SU-DHL-6 (cell line): ENCODE measurements around the gene TIMM44.

Experiments
- H2AFZ ChIP-seq: fragments of 200-600 bp; sonication (generic); 2 replicates; pipeline ENCODE4 v1.6.1; 2014; ENCODE audit warnings: low read depth, mild to moderate bottlenecking, moderate library complexity, mixed read lengths, antibody characterized with exemption, low read length; ENCODE audit not compliant: severe bottlenecking
- H3F3A ChIP-seq: fragments of 200-600 bp; shearing (Covaris generic); 2 replicates; pipeline ENCODE4 v1.6.0; 2016; ENCODE audit warnings: antibody characterized with exemption, mild to moderate bottlenecking; ENCODE audit not compliant: insufficient read depth
- H3K27ac ChIP-seq: fragments of 200-600 bp; sonication (generic); 2 replicates; pipeline ENCODE4 v1.5.1; 2016; ENCODE audit warnings: low read depth, mild to moderate bottlenecking, low read length, moderate library complexity, mixed read lengths
- H3K27me3 ChIP-seq: fragments of 200-600 bp; sonication (generic), shearing (Covaris generic); 2 replicates; pipeline ENCODE4 v1.6.0; 2014; ENCODE audit warnings: mild to moderate bottlenecking, low read length
- H3K36me3 ChIP-seq: fragments of 200-600 bp; sonication (generic); 2 replicates; pipeline ENCODE4 v1.6.1; 2014; ENCODE audit warnings: mild to moderate bottlenecking, low read length, mixed read lengths
- H3K4me2 ChIP-seq: fragments of 300-600, 200-600 bp; shearing (Covaris generic), sonication (generic); 2 replicates; pipeline ENCODE4 v1.6.0; 2014; ENCODE audit warnings: low read length, low read depth, mild to moderate bottlenecking; ENCODE audit not compliant: poor library complexity, severe bottlenecking
- H3K4me3 ChIP-seq: fragments of 200-600 bp; sonication (generic); 2 replicates; pipeline ENCODE4 v1.5.1; 2014; ENCODE audit warnings: antibody characterized with exemption, low read length, mild to moderate bottlenecking, mixed read lengths; ENCODE audit not compliant: insufficient read depth, poor library complexity, severe bottlenecking
- H3K79me2 ChIP-seq: fragments of 200-600 bp; sonication (generic); 2 replicates; pipeline ENCODE4 v1.6.1; 2014; ENCODE audit warnings: mild to moderate bottlenecking, low read length, moderate library complexity; ENCODE audit not compliant: insufficient read depth
- H3K9ac ChIP-seq: fragments of 200-600 bp; sonication (generic); 2 replicates; pipeline ENCODE4 v1.7.0; 2014; ENCODE audit warnings: mild to moderate bottlenecking, low read length
- H3K9me2 ChIP-seq: fragments of 200-600 bp; sonication (generic); replicated peaks from 2 replicates; pipeline ENCODE4 v1.6.1; 2014; ENCODE audit warnings: low read length; ENCODE audit not compliant: insufficient read depth
- H3K9me3 ChIP-seq: fragments of 200-600 bp; sonication (generic); 2 replicates; pipeline ENCODE4 v1.6.1; 2014; ENCODE audit warnings: low read length, mixed read lengths; ENCODE audit not compliant: insufficient read depth
- H4K20me1 ChIP-seq: fragments of 200-600 bp; sonication (generic); 2 replicates; pipeline ENCODE4 v1.6.1; 2014; ENCODE audit warnings: low read depth, mild to moderate bottlenecking, antibody characterized with exemption, low read length, moderate library complexity, mixed read lengths
- EZH2phosphoT487 ChIP-seq: fragments of 200-600 bp; sonication (generic), shearing (Covaris generic); conservative IDR thresholded peaks from 2 replicates; pipeline ENCODE4 v1.6.1; 2018; ENCODE audit warnings: mild to moderate bottlenecking, antibody characterized with exemption, low read length, moderate library complexity, mixed read lengths
- TF ChIP-seq, protein P1 (sequence below): fragments of 200-600 bp; sonication (generic); IDR thresholded peaks from one replicate; pipeline ENCODE4 v1.5.1; 2017; ENCODE audit warnings: antibody characterized with exemption, mild to moderate bottlenecking, low read length, moderate library complexity; ENCODE audit not compliant: insufficient read depth, poor library complexity, severe bottlenecking

Gene TIMM44

DNA sequence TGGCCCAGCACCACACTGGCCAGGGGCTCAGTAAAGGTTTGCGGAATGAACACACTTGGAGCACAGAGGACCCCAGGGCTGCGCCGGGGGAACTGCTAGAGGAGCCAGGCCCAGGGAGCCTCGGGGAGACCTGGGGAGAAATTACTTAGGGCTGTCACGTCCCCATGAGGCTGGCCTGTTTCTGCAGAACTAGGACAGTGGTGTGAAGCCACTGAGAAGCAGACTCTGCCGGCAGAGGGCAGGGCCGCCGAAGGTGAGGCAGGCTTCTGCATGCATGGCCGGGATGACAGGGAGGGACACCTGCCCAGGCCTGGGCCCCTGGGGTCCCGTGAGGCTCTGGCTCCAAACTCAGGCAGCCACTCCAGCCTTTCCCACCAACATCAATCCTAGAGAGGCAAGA is 35.5 kb upstream of the TIMM44 start:
- Histone ChIP-seq H3K4me2 (no peak overlapping the region), H3K27me3 (no peaks in the 10 kb centered on the region), H3K79me2 (peaks cover 4% of the 10 kb centered on the region; the same call in 1 of the 2 replicates), H3K27ac (no peak overlapping the region), H3K36me3 (no peaks in the 10 kb centered on the region), H3K9me3 (no peaks in the 10 kb centered on the region), H3F3A (no peaks in the 10 kb centered on the region), H4K20me1 (no peaks in the 10 kb centered on the region), H3K9ac (no peak overlapping the region), H3K9me2 (no peaks in the 10 kb centered on the region), H2AFZ (no peak overlapping the region), H3K4me3 (no peak overlapping the region)
- TF ChIP-seq, protein P1, sequence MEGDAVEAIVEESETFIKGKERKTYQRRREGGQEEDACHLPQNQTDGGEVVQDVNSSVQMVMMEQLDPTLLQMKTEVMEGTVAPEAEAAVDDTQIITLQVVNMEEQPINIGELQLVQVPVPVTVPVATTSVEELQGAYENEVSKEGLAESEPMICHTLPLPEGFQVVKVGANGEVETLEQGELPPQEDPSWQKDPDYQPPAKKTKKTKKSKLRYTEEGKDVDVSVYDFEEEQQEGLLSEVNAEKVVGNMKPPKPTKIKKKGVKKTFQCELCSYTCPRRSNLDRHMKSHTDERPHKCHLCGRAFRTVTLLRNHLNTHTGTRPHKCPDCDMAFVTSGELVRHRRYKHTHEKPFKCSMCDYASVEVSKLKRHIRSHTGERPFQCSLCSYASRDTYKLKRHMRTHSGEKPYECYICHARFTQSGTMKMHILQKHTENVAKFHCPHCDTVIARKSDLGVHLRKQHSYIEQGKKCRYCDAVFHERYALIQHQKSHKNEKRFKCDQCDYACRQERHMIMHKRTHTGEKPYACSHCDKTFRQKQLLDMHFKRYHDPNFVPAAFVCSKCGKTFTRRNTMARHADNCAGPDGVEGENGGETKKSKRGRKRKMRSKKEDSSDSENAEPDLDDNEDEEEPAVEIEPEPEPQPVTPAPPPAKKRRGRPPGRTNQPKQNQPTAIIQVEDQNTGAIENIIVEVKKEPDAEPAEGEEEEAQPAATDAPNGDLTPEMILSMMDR, result no peak
- no peak for TF ChIP-seq EZH2phosphoT487

DNA sequence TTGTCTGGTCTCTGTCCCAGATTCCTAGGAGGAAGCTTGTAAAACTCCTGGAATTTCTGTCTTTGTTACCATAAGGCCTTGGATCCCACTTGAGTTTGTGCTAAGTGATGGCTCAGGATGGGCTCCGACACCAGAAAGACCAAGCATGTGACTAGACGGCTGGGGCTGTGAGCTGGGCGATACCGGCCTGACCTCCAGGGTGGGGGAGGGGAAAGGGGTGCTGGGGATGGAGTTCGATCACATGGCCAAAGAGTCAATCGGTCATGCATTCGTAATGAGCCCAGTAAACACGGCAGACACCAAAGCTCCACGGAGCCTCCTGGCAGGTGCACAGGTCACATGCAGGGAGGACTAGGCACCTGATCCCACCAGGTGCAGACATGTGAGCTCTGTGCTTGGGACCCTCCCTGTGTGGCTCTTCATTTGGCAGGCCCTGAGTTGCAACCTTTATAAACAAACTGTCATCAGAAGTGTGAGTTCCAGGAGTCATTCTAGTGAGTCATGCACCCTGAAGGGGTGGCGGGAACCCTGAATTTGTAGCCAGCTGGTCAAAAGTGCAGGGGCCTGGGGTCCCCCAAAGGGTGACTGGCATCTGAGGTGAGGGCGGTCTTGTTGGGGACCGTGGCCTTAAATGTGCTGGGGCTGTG is 34.8 kb upstream of the TIMM44 start:
- H4K20me1 ChIP-seq, result no peaks in the 10 kb centered on the region
- no peaks in the 10 kb centered on the region for H3K9me3 ChIP-seq
- H3K27me3 ChIP-seq, result no peaks in the 10 kb centered on the region
- no peak overlapping the region for H3K27ac ChIP-seq
- no peaks in the 10 kb centered on the region for H3K36me3 ChIP-seq
- H3K4me2 ChIP-seq, result no peak overlapping the region
- no peak for TF ChIP-seq EZH2phosphoT487
- TF ChIP-seq, protein P1, result no peak
- no peaks in the 10 kb centered on the region for H3F3A ChIP-seq
- no peak overlapping the region for H2AFZ ChIP-seq
- H3K79me2 ChIP-seq, result no peaks in the 10 kb centered on the region
- no peak overlapping the region for H3K4me3 ChIP-seq
- no peak overlapping the region for H3K9ac ChIP-seq
- no peaks in the 10 kb centered on the region for H3K9me2 ChIP-seq

DNA sequence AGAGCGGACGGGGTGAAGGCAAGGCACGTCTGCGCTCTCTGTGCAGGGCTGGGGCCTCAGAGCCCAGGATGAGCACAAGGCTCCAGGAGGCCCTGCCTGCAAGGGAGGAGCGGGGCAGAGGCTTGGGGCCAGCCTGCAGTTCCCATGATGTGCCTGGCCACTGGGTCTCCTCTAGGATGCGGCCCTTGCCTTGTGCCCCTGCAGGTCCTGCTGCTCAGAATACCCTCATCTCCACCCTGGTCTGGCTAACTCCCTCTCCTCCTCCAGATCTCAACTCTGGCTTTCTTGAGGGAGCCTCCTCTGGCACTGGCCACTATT is 34.2 kb upstream of the TIMM44 start:
- no peaks in the 10 kb centered on the region for H3K9me2 ChIP-seq
- no peak overlapping the region for H3K9ac ChIP-seq
- H3K4me3 ChIP-seq, result no peak overlapping the region
- H3K79me2 ChIP-seq, result no peaks in the 10 kb centered on the region
- no peak overlapping the region for H3K4me2 ChIP-seq
- H2AFZ ChIP-seq, result no peak overlapping the region
- H3K9me3 ChIP-seq, result no peaks in the 10 kb centered on the region
- H3K27ac ChIP-seq, result no peak overlapping the region
- no peaks in the 10 kb centered on the region for H3K27me3 ChIP-seq
- TF ChIP-seq, protein P1, result no peak
- no peak for TF ChIP-seq EZH2phosphoT487
- no peaks in the 10 kb centered on the region for H4K20me1 ChIP-seq
- H3K36me3 ChIP-seq, result no peaks in the 10 kb centered on the region
- no peaks in the 10 kb centered on the region for H3F3A ChIP-seq
